Activated T-helper 9 cell treated with anti-CD3 and anti-CD28 coated beads, Interleukin-2, amount 50 U/mL, for 16 hours (primary cell): ENCODE measurements around the gene MKS1.

Experiments used
- DNase-seq: peaks from one replicate; pipeline ENCODE4 v3.0.0-alpha.2; 2020; ENCODE audit warnings: low read depth

MKS1 gene

GRCh38 chr17:58244963-58245362 is 25.9 kb upstream of the MKS1 start:
- no peak for DNase-seq

- no peak for DNase-seq
These were observed 23.2 kb upstream of the MKS1 start for GRCh38 chr17:58242171-58242784.

GRCh38 chr17:58239987-58240386 is 20.9 kb upstream of the MKS1 start:
- no peak for DNase-seq

- no peak for DNase-seq
These were observed 19.1 kb upstream of the MKS1 start, which contains the start of gene LPO for GRCh38 chr17:58238147-58238634. Gene LPO (plus strand): TSS chr17:58238584. CDS start chr17:58242980, 4,396 bp downstream.

GRCh38 chr17:58236394-58236793 is 17.3 kb upstream of the MKS1 start:
- no peak for DNase-seq

GRCh38 chr17:58235821-58236220 is 16.8 kb upstream of the MKS1 start:
- no peak for DNase-seq

GRCh38 chr17:58234512-58234911 is 15.5 kb upstream of the MKS1 start:
- no peak for DNase-seq

GRCh38 chr17:58233543-58233942 is 14.5 kb upstream of the MKS1 start:
- DNase-seq, result no peak

GRCh38 chr17:58232707-58233156 is 13.7 kb upstream of the MKS1 start:
- DNase-seq, result no peak

- no peak for DNase-seq
These were observed 12.6 kb upstream of the MKS1 start for GRCh38 chr17:58231641-58232040.

- no peak for DNase-seq
These were observed 10.8 kb upstream of the MKS1 start for GRCh38 chr17:58229881-58230280.

- no peak for DNase-seq
These were observed 10.3 kb upstream of the MKS1 start for GRCh38 chr17:58229384-58229783.

GRCh38 chr17:58228679-58229078 is 9.6 kb upstream of the MKS1 start:
- no peak for DNase-seq

GRCh38 chr17:58227733-58228132 is 8.7 kb upstream of the MKS1 start:
- no peak for DNase-seq

GRCh38 chr17:58224315-58224714 is 5.3 kb upstream of the MKS1 start:
- DNase-seq, result no peak

- DNase-seq, result no peak
These were observed 731 bp upstream of the MKS1 start for GRCh38 chr17:58219789-58220183.

GRCh38 chr17:58217766-58218165 is 1.3 kb downstream of the MKS1 start:
- DNase-seq, result no peak

GRCh38 chr17:58215685-58216084 is 3.4 kb downstream of the MKS1 start:
- no peak for DNase-seq

- DNase-seq, result no peak
These were observed 8.1 kb downstream of the MKS1 start for GRCh38 chr17:58210922-58211321.

GRCh38 chr17:58208344-58208743 is 10.7 kb downstream of the MKS1 start:
- DNase-seq, result no peak

GRCh38 chr17:58207451-58207850 is 11.6 kb downstream of the MKS1 start:
- no peak for DNase-seq

- DNase-seq, result no peak
These were observed 13.1 kb downstream of the MKS1 start for GRCh38 chr17:58205936-58206335.

- DNase-seq, result no peak
These were observed 14.3 kb downstream of the MKS1 start for GRCh38 chr17:58204796-58205195.

GRCh38 chr17:58202859-58203258 is 16.2 kb downstream of the MKS1 start:
- DNase-seq, result no peak
